GM18907 (cell line): ENCODE data around the gene PTEN.

Experiments
- ATAC-seq: cut with Tn5 transposase; IDR thresholded peaks from one replicate; pipeline ENCODE4 v1.9.1; 2021; ENCODE audit warnings: mild to moderate bottlenecking, moderate library complexity; ENCODE audit not compliant: unreplicated experiment

The PTEN gene

DNA sequence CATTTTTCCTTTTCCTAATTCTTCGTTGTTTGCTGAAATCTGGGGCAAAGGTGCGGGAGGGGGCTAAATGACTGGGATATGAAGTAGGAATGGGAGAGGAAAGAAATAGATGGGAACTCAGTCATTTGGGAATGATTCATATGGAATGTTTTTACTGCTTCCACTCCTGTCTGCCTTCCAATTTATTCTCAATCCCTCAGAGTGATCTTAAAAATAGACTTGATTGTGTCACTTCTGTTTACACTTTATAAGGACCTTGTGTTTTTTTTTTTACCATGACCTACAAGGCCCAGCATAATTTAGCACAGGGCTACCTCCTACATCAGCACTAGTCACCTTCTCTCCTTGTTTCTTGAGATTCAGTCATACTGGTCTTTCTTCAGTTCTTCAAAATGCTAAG is 97.9 kb downstream of the PTEN start:
- no peak for ATAC-seq

DNA sequence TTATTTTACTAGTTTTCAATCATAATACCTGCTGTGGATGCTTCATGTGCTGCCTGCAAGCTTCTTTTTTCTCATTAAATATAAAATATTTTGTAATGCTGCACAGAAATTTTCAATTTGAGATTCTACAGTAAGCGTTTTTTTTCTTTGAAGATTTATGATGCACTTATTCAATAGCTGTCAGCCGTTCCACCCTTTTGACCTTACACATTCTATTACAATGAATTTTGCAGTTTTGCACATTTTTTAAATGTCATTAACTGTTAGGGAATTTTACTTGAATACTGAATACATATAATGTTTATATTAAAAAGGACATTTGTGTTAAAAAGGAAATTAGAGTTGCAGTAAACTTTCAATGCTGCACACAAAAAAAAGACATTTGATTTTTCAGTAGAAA is 103.0 kb downstream of the PTEN start:
- ATAC-seq = no peak

DNA sequence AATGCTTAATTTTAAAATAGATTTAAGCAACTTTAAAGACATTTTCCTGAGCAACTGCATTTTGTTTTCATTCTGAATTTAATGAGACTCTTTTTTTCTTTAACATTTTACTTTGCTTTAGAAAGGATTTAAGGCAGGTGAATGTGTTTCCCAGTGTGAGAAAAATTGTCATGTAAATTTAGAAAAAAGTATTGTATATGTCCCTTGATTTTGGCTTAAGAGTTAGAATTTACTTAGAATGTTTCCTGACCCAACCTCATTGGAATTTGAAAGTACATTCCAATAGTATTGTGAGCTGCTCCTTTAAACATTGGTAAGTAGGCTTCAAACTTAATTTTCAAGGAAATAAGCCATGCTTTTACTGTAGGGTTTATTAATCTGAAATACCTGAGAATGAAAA is 110.2 kb downstream of the PTEN start:
- ATAC-seq = no peak

DNA sequence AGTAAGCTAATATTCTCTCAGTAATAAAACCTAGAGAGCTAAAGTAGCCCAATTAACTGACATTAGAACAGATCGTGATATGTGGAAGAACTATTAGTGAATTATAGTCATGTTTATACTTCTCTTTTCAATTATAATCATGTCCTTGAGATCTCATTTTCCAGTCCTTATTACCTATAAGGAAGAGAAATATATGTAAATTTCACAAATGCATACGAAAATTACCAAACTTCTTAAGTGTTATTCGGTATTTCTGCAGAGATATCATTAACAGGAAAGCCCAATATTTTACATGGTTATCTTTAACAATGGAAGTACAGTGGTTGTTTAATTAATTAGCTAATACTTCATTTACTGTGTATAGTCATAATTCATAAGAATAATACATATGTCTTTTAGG is 110.7 kb downstream of the PTEN start:
- no peak for ATAC-seq

DNA sequence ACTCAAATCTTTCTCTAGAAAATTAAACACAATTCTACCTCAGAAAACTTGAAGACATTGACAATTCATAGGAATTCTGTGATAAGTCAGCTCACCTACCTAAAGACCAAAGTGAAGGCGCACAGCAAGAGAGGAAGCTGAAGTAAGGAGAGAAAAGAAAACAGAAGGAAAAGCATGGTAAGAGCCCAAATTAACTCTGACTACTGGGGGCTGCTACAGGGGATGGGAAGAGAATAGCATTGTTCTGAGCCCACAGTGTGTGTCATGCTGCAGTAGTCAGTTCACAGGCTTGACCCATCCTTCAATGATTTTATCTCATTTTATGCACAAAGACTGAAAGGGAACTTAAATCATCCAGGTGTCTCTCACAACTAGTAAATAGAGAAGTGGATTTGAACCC is 111.3 kb downstream of the PTEN start:
- no peak for ATAC-seq

DNA sequence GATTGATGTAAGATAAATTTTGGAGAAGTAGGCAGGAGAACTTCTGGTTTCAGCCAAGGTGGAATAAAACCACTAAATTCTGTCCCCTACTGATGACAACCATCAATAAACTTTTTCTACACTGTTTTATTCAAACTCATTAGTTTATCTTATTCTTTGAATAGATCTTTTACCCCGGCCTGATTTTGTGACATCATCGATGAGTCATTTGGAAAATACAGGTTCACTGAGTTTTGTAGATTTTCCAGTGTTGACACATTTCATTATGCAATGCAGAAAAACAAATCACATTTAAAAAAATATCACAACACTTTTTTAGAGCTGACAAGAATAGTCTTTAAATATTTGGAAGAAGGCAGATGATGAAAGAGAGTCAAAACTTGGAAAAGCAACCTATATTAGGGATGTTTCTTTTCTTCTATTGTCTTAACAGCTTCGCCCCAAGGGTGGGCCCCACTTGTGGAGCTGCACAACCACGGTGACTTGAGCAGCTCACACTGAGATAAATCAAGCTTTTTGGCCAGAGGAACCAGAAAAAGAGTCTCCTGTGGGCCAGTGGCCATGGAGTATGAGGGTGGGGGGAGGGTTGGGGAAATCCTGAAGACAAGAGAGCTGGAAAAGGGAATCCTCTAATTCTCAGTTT is 112.8 kb downstream of the PTEN start:
- no peak for ATAC-seq

DNA sequence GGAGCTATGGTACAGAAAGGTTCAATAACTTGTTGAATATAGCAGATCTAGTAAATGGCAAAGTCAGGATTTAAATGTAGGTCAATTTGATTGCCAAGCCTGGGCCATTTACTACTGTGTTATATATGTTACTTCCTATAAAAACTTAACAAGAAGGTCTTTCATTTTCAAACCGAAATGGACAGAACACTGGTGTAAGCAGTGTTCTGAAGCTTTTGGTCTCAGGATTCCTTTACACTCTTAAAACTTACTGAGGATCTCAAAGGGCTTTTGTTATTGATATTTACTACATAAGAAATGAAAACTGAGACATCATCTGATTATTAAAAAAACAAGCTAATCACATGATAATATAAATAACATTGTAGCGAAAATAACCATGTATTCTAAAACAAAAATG is 114.7 kb downstream of the PTEN start:
- ATAC-seq = no peak

DNA sequence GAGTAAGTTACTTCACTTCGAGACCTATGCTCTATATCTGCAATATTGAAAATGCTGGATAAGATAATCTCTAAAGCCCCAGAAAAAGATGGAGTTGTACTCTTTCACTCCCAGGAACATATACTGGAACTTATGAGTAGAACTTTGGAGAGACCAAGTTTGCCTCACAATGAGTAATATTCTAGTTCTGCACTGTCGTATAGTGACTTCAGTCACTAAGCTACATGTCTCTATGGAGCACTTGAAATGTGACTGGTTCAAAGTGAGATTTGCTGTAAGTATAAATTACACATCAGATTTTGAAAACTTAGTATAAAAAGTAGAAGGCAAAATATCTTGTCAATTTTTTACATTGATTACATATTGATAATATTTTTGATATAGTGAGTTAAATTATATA is 116.4 kb downstream of the PTEN start:
- ATAC-seq = no peak

DNA sequence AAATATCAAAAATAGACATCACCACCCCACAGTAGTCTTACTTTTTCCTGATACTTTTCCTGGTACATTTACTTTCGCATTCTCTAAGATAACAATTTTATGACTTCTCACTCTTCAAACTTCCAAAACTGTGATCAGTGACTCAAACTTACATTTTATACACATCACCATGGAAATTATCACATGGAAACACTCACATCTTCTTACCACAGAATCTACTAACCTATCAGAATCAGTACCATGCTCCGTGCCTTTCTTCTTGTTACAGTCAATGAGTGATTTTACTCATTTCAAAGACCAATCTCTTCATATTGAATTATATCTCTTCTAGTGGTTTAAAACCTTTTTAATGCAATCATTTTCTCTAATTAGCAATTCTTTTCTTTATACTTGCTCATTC is 120.3 kb downstream of the PTEN start:
- no peak for ATAC-seq

DNA sequence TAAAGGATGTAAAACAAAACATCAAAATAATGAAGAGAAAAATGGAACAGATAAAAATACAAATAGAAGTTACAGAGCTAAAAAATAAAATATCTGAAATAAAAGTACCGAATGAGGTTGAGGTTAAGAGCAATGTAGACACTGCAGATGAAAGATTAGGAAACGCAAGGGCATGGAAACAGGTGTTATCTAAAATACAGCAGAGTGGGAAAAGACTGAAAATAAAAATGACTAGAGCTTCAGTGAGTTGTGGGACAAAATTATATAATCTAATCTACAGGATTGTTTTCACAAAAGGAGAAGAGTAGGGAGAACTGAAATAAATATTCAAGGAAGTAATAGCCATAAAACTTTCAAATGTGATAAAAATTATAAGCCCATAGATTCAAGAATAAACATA is 123.8 kb downstream of the PTEN start:
- no peak for ATAC-seq

DNA sequence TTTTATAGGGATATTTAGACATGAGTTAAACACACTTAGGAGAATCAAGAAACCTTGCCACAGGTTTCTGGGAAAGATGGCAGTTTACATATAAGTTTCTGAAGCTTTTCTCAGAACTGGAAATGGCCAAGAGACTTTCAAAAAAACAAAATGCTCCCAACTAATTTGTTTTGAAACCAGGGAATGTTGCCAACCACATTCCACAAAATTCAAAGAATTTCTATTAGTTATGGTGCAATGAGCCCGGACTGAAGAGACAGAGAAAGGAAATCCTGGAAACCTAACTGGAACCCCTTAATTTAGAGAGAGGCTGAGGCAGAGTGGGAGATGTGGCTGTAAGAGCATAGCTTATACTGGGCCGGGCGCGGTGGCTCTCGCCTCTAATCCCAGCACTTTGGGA is 128.5 kb downstream of the PTEN start:
- no peak for ATAC-seq

DNA sequence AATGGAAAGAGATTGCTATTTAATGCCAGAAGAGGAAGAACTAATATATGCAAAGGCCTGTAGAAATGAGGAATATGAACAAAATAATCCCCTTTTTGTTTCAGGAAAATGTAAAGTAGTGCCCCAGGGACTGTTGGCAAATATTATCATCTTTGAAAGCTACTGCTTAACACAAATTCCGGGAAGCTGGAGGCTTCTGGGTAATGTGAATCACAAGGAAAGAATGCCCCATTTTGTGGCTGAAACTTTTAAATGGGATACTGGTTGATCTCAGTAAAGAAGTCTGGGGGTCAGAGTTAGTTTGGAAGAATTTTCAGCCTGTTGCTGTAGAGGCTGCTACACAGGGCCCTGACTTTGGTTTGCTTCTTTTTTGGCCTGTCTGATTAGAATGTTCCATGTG is 141.0 kb downstream of the PTEN start:
- no peak for ATAC-seq

DNA sequence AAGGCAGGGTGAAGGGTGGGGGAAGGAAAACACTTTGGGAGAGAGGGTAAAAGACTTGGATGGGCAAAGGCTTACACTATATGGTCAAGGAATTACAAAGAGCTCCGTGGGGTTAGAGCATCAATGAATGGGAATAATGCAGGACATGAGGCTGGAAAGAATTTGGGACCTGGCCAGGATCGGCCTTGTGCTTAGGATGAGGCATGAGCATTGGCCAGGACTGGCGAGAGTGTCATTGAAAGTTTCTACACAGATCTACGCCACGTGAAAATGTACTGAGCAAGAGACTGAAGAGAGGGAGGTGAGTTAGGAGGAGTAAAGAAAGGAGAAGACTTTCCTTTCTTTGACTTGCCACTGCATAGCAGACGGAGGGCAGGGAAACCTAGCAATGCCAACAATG is 142.8 kb downstream of the PTEN start:
- no peak for ATAC-seq

DNA sequence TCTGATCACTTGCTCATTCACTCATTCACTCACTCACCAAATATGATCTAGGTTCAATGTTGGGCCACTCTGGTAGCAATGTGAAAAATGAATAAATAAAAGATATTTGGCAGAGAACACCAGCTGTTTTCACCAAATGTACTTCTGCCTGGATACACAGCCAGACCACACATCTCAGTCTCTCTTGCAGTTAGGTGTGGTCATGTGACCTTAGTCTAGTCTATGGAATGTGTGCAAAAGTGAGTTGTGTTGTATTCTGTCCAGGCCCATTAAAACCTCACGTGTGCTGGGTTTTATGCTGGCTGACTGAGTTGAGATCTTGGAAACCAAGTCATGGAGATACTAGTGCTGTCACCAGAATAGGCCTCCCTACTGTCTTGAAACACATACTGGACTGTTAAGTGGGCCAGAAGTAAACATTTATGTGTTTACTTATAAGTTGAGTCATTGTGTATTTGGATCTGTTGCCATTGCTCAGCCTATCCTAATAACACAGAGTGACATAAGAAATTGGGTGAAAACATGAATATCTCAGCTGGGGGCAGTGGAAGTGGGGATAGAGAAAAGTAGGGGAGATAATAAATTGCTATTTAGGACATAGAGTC is 145.5 kb downstream of the PTEN start:
- ATAC-seq = no peak

DNA sequence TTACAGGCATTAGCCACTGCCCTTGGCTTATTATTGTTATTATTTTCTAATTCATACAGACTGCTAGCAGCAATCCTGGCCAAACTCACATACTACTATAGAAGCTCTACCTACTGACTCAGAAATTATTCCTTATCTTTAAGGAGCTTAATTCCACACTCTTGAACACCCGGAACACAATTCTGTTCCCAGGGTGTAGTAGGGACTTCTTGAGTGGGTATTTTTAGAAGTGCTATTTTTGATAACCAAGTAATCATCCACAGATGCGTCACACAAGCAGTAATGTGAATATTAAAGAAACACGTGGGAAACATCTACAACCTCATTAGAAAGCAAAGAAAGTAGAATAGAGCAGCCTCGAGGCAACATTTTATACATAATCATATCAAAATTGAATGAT is 149.2 kb downstream of the PTEN start:
- ATAC-seq = no peak

DNA sequence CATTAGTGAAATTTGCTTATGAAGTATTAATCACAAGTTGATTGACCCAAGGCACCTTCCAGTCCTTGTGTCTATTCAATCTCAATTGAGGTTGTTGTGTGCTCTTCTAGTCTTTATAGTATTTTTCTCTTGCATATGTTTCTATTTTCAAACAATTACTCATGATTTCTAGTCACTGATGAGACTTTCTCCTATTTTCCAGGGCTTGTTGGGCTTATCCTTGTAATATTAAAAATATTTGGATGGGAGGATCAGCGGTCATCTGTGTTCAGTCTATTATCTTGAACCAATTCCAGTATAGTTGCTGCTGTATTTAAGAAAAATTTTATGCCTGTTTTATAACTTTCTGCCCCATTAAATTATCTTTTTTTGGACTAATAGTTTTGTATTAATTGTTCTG is 154.4 kb downstream of the PTEN start:
- ATAC-seq = no peak

DNA sequence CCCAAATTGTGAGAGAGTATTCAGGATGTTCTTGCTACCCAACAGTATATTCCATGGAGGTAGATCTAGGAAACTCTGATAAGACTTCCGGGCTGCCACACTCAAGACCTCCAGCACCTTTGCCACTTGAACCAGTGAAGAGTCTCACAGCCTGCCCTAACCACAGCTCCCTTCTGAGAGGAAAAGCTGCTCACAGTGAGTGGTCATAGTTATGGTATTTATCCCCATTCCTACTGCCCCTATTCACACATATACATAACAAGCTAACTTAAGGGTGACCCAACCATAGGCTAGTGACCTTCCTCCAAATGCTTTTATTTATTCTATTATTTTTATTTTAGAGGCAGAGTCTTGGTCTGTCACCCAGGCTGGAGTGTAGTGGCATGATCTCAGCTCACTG is 156.3 kb downstream of the PTEN start:
- no peak for ATAC-seq
